Fibroblast of villous mesenchyme (primary cell): ENCODE results near the gene RALB. TPM values are rescaled to one million over a fixed set of nuclear protein-coding genes. Genes with fewer than 3 reads are reported as not detected.

ENCODE experiments used
- DNase-seq: peaks from one replicate; pipeline ENCODE4 v3.0.0-alpha.2; 2010; ENCODE audit warnings: low read depth
- H3K4me3 ChIP-seq: 2 replicates; pipeline ENCODE4 v1.5.1; 2011; ENCODE audit warnings: low read depth, mild to moderate bottlenecking, low read length
- CTCF ChIP-seq: IDR thresholded peaks from 2 replicates; pipeline ENCODE4 v1.5.1; 2012; ENCODE audit warnings: low read depth, mild to moderate bottlenecking, low read length; ENCODE audit not compliant: insufficient read depth
- total RNA-seq: library from RNA; depleted of rRNA; stranded (reverse); fragments of >200 nt; gene quantifications from 2 replicates; pipeline ENCODE4 v1.2.3, GENCODE V29; 2012

The RALB gene
- total RNA-seq, 1 donor = 66.9 TPM

GRCh38 chr2:120237491-120237902, 15.2 kb upstream of the RALB start:
- TF ChIP-seq CTCF = no peak
- DNase-seq = peak; percentile 71
- H3K4me3 ChIP-seq = no peak overlapping the region

GRCh38 chr2:120238728-120239487, 13.7 kb upstream of the RALB start:
- no peak overlapping the region for H3K4me3 ChIP-seq
- peak; percentile 43 for DNase-seq
- no peak for TF ChIP-seq CTCF

GRCh38 chr2:120239488-120240287, 13.0 kb upstream of the RALB start:
- TF ChIP-seq CTCF = no peak
- DNase-seq = peak; percentile 42
- H3K4me3 ChIP-seq = no peak overlapping the region

GRCh38 chr2:120240901-120241429, 11.7 kb upstream of the RALB start:
- no peak for DNase-seq
- no peak for TF ChIP-seq CTCF

GRCh38 chr2:120241684-120242083, 11.0 kb upstream of the RALB start:
- H3K4me3 ChIP-seq = no peak overlapping the region
- DNase-seq = no peak
- TF ChIP-seq CTCF = no peak

More at GRCh38 chr2:120240901-120241429, 11.7 kb upstream of the RALB start:
- no peak overlapping the region for H3K4me3 ChIP-seq

GRCh38 chr2:120243211-120243610, 9.4 kb upstream of the RALB start:
- no peak for DNase-seq
- no peak for TF ChIP-seq CTCF
- no peak overlapping the region for H3K4me3 ChIP-seq
